HL-60 (cell line): ENCODE results near the gene IFT43.

Source experiments
- DNase-seq, 2 experiments: peaks; one replicate each; pipeline ENCODE4 v3.0.0-alpha.2; 2010 to 2020; ENCODE audit warnings: low read depth in 1 of 2, low spot score in 1 of 2
- H3K27ac ChIP-seq: fragments of 250-450 bp; sonication (Bioruptor Pico); replicated peaks from 2 replicates; pipeline ENCODE4 v1.5.1; 2020; ENCODE audit warnings: mild to moderate bottlenecking, moderate library complexity
- H3K27me3 ChIP-seq: fragments of 250-450 bp; sonication (Bioruptor Pico); 2 replicates; pipeline ENCODE4 v1.5.1; 2021; ENCODE audit warnings: mild to moderate bottlenecking, moderate library complexity; ENCODE audit not compliant: insufficient read depth, poor library complexity, severe bottlenecking
- H3K4me3 ChIP-seq: replicated peaks from 2 replicates; pipeline ENCODE4 v1.5.1; 2011; ENCODE audit warnings: mild to moderate bottlenecking, control low read depth, low read length; ENCODE audit not compliant: insufficient read depth
- CTCF ChIP-seq: IDR thresholded peaks from one replicate; pipeline ENCODE4 v1.5.1; 2011; ENCODE audit warnings: low read length, control low read depth, inconsistent platforms; ENCODE audit not compliant: insufficient read depth
- GABPA ChIP-seq: IDR thresholded peaks from 2 replicates; pipeline ENCODE4 v1.6.1; 2012; ENCODE audit warnings: low read depth
- POLR2AphosphoS5 ChIP-seq: IDR thresholded peaks from 2 replicates; pipeline ENCODE4 v1.6.1; 2012; ENCODE audit warnings: low read depth
- SPI1 ChIP-seq: IDR thresholded peaks from 2 replicates; pipeline ENCODE4 v1.6.1; 2012; ENCODE audit warnings: low read depth, mild to moderate bottlenecking, borderline replicate concordance
- TF ChIP-seq, protein P1 (sequence below): IDR thresholded peaks from 2 replicates; pipeline ENCODE4 v1.6.1; 2012; ENCODE audit warnings: low read depth; ENCODE audit not compliant: insufficient replicate concordance

IFT43 gene

GRCh38 chr14:76015191-76015590 is 29.6 kb downstream of the IFT43 start:
- H3K27me3 ChIP-seq: no peaks in the 10 kb centered on the region
- DNase-seq: no peak
- TF ChIP-seq GABPA: no peak
- TF ChIP-seq CTCF: no peak
- TF ChIP-seq SPI1: no peak
- TF ChIP-seq, protein P1, sequence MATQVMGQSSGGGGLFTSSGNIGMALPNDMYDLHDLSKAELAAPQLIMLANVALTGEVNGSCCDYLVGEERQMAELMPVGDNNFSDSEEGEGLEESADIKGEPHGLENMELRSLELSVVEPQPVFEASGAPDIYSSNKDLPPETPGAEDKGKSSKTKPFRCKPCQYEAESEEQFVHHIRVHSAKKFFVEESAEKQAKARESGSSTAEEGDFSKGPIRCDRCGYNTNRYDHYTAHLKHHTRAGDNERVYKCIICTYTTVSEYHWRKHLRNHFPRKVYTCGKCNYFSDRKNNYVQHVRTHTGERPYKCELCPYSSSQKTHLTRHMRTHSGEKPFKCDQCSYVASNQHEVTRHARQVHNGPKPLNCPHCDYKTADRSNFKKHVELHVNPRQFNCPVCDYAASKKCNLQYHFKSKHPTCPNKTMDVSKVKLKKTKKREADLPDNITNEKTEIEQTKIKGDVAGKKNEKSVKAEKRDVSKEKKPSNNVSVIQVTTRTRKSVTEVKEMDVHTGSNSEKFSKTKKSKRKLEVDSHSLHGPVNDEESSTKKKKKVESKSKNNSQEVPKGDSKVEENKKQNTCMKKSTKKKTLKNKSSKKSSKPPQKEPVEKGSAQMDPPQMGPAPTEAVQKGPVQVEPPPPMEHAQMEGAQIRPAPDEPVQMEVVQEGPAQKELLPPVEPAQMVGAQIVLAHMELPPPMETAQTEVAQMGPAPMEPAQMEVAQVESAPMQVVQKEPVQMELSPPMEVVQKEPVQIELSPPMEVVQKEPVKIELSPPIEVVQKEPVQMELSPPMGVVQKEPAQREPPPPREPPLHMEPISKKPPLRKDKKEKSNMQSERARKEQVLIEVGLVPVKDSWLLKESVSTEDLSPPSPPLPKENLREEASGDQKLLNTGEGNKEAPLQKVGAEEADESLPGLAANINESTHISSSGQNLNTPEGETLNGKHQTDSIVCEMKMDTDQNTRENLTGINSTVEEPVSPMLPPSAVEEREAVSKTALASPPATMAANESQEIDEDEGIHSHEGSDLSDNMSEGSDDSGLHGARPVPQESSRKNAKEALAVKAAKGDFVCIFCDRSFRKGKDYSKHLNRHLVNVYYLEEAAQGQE: no peak
- no peak for TF ChIP-seq POLR2AphosphoS5
- H3K4me3 ChIP-seq: no peak overlapping the region
- H3K27ac ChIP-seq: no peak overlapping the region

GRCh38 chr14:76015668-76016067 is 30.1 kb downstream of the IFT43 start:
- H3K27ac ChIP-seq: no peak overlapping the region
- H3K27me3 ChIP-seq: no peaks in the 10 kb centered on the region
- TF ChIP-seq SPI1: no peak
- TF ChIP-seq GABPA: no peak
- TF ChIP-seq, protein P1: no peak
- no peak for TF ChIP-seq POLR2AphosphoS5
- no peak for TF ChIP-seq CTCF
- DNase-seq: no peak
- no peak overlapping the region for H3K4me3 ChIP-seq

DNA sequence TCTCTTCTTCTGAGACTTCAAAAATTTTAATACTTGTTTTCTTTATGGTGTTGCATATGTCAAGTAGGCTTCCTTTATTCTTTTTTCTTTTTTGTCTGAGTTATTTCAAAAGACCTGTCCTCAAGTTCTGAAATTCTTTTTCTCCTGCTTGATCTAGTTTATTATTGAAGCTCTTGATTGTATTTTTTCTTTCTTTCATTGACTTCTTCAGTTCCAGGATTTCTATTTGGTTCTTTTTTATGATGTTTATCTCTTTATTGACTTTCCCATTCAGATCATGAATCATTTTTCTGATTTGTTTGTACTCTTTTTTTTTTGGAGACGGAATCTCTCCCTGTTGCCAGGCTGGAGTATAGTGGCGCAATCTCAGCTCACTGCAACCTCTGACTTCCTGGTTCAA is 34.1 kb downstream of the IFT43 start:
- H3K27me3 ChIP-seq: no peaks in the 10 kb centered on the region
- no peak overlapping the region for H3K27ac ChIP-seq
- TF ChIP-seq SPI1 (no peak), CTCF (no peak), GABPA (no peak), POLR2AphosphoS5 (no peak)
- TF ChIP-seq, protein P1: no peak
- H3K4me3 ChIP-seq: no peak overlapping the region
- DNase-seq: no peak
